ENCODE measurements around the gene AKT2. TPM values are rescaled to one million over a fixed set of nuclear protein-coding genes. Genes with fewer than 3 reads are reported as not detected.

The AKT2 gene
- total and polyA plus RNA-seq, 12 donors = 49.2 to 195 (median 113) TPM

- Histone ChIP-seq H3K9me3 (replicated peaks in 1 of 3) (no peaks in the 10 kb centered on the region), H3K27ac (peak overlapping the region in 4 of 5 donors; percentile 51 to 95 (median 83)), H3K36me3 (replicated peaks in 1 of 2) (no peaks in the 10 kb centered on the region), H3K4me3 (no peak overlapping the region), H3K27me3 (no peaks in the 10 kb centered on the region), H3K4me1 (replicated peaks in 1 of 2) (peaks cover 24 to 44% of the 10 kb centered on the region in 2 donors)
- DNase-seq = no peak
- intact Hi-C loops (cut with DNase I) = no loop called here
- TF ChIP-seq POLR2A (IDR thresholded peaks at IDR 0.05) = no peak
- TF ChIP-seq, protein P1, sequence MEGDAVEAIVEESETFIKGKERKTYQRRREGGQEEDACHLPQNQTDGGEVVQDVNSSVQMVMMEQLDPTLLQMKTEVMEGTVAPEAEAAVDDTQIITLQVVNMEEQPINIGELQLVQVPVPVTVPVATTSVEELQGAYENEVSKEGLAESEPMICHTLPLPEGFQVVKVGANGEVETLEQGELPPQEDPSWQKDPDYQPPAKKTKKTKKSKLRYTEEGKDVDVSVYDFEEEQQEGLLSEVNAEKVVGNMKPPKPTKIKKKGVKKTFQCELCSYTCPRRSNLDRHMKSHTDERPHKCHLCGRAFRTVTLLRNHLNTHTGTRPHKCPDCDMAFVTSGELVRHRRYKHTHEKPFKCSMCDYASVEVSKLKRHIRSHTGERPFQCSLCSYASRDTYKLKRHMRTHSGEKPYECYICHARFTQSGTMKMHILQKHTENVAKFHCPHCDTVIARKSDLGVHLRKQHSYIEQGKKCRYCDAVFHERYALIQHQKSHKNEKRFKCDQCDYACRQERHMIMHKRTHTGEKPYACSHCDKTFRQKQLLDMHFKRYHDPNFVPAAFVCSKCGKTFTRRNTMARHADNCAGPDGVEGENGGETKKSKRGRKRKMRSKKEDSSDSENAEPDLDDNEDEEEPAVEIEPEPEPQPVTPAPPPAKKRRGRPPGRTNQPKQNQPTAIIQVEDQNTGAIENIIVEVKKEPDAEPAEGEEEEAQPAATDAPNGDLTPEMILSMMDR (IDR thresholded peaks at IDR 0.05) = no peak
- WGBS, 4 donors = 48 to 63% (median 60%) methylated on average over 16 of the region's 16 CpGs
These were observed 1.3 kb upstream of the AKT2 start for GRCh38 chr19:40286235-40286970.

DNA sequence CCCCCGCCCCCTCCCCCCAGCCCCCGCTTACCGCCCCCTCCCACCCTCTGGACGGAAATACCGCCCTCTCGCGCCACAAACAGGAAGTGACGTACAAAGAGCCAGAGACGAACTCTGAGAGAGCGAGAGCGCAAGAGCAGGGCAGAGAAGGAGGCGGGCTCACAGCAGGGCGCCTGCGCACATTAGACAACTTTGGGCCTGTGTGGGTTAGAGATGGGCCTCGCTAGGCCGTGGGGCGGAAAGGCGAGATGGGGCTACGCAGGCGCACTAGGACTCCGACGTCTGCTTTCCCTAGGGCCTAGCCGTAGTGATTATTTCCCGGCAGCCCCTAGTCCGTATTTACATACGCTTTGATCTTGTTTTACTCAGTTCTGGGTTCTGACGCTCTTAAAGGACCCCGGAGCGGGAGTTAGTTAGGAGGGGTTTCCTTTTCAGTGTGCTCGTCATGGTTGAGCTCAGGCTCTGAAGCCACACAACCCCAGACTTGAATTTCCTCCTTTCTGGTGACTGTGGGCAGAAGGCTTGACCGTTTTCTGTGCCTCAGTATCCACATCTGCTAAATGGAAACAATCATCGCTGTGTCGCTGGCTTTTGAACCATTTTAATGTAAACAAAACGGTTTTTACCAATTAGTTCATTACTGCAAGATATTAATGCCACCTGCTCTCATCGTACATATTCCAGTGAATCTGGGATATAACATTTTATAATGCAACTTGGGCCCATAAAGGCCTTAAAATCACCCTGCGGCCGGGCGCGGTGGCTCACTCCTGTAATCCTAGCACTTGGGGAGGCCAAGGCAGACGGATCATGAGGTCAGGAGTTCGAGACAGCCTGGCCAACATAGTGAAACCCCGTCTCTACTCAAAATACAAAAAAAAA, 449 bp upstream of the AKT2 start:
- Histone ChIP-seq H3K27ac (peak overlapping the region; percentile 51 to 97 (median 95)), H3K9me3 (replicated peaks in 1 of 3) (no peaks in the 10 kb centered on the region), H3K4me1 (replicated peaks in 1 of 2) (peaks cover 30 to 52% of the 10 kb centered on the region in 2 donors), H3K27me3 (no peaks in the 10 kb centered on the region), H3K36me3 (replicated peaks in 1 of 2) (no peaks in the 10 kb centered on the region), H3K4me3 (peak overlapping the region in 2 of 4 donors; percentile 78 to 88)
- TF ChIP-seq, protein P1 (IDR thresholded peaks at IDR 0.05) = no peak
- TF ChIP-seq POLR2A (IDR thresholded peaks at IDR 0.05) = peak in 1 of 2 donors; percentile 65
- intact Hi-C loops (cut with DNase I) = no loop called here
- 13 to 22% (median 15%) methylated on average over 28 to 42 of the region's 42 CpGs for WGBS, 4 donors
- DNase-seq = peak; percentile 97 to 100 (median 99)

GRCh38 chr19:40284251-40284500, 969 bp downstream of the AKT2 start:
- Histone ChIP-seq H3K27ac (peak overlapping the region; percentile 76 to 97 (median 95)), H3K4me1 (replicated peaks in 1 of 2) (peaks cover 30 to 65% of the 10 kb centered on the region in 2 donors), H3K4me3 (peak overlapping the region; percentile 72 to 88 (median 82)), H3K36me3 (replicated peaks in 1 of 2) (no peaks in the 10 kb centered on the region), H3K9me3 (replicated peaks in 1 of 3) (no peaks in the 10 kb centered on the region), H3K27me3 (no peaks in the 10 kb centered on the region)
- intact Hi-C loops (cut with DNase I) = no loop called here
- 3 to 17% (median 7%) methylated on average over 4 of the region's 4 CpGs for WGBS, 4 donors
- no peak for DNase-seq
- TF ChIP-seq, protein P1 (IDR thresholded peaks at IDR 0.05) = no peak
- no peak for TF ChIP-seq POLR2A (IDR thresholded peaks at IDR 0.05)

All from adrenal gland (tissue), 12 donors.